ENCODE data around the gene NSD1. TPM values are rescaled to one million over a fixed set of nuclear protein-coding genes. Genes with fewer than 3 reads are reported as not detected.
A peak's percentile ranks its signal among the peaks of the same experiment; 100 is the strongest.

NSD1 gene
- total and polyA plus RNA-seq, 9 of the 15 experiments (the other 6 are each of a cell fraction or from before 2014, with no cell fraction given) = 3.8 to 51.0 (median 24.7) TPM

GRCh38 chr5:177111720-177112394 is 21.7 kb upstream of the NSD1 start (continued):
- no peak for TF ChIP-seq SLC30A9 (CRISPR knock-in tag; IDR thresholded peaks at IDR 0.05)
- TF ChIP-seq FOSL1 (tag; conservative IDR thresholded peaks at IDR 0.05) = no peak
- no peak for TF ChIP-seq ZMIZ1 (IDR thresholded peaks at IDR 0.05; ENCODE audit: low read depth in 2 of 2, low read length in 2 of 2)
- TF ChIP-seq GABPB1 (CRISPR knock-in tag; IDR thresholded peaks at IDR 0.05) = no peak
- TF ChIP-seq ARID3B (CRISPR knock-in tag; IDR thresholded peaks at IDR 0.05; ENCODE audit: borderline replicate concordance) = no peak
- TF ChIP-seq TSC22D4 (tag; IDR thresholded peaks at IDR 0.05) = no peak
- no peak for TF ChIP-seq POLR2H (tag; IDR thresholded peaks at IDR 0.05; ENCODE audit: low read depth)
- peak; percentile 92 to 99 (median 94) for TF ChIP-seq CTCF (IDR thresholded peaks at IDR 0.05 in 2 of 3, conservative IDR thresholded peaks at IDR 0.05 in 1 of 3; ENCODE audit: insufficient read depth in 2 of 3, low read depth in 1 of 3, low read length in 3 of 3)
- TF ChIP-seq ZSCAN32 (CRISPR knock-in tag; IDR thresholded peaks at IDR 0.05) = no peak
- TF ChIP-seq ZNF785 (CRISPR knock-in tag; IDR thresholded peaks at IDR 0.05) = no peak
- no peak for TF ChIP-seq ZSCAN29 (IDR thresholded peaks at IDR 0.05)
- no peak for TF ChIP-seq KAT8 (IDR thresholded peaks at IDR 0.05; ENCODE audit: low read depth)
- TF ChIP-seq CTCFL (IDR thresholded peaks at IDR 0.05; ENCODE audit: borderline replicate concordance, insufficient read depth, low read depth, low read length, poor library complexity, severe bottlenecking) = no peak
- TF ChIP-seq MTA3 (IDR thresholded peaks at IDR 0.05; ENCODE audit: borderline replicate concordance) = no peak
- no peak for TF ChIP-seq GATA2 (CRISPR knock-in tag; IDR thresholded peaks at IDR 0.05)
- no peak for TF ChIP-seq MBD2 (IDR thresholded peaks at IDR 0.05; ENCODE audit: borderline replicate concordance, low read depth)
- TF ChIP-seq NCOA4 (IDR thresholded peaks at IDR 0.05; ENCODE audit: partially characterized antibody) = no peak
- TF ChIP-seq PREB (CRISPR knock-in tag; IDR thresholded peaks at IDR 0.05) = no peak

All from K562 (cell line).